ENCODE data around the gene CYP2S1.

DNA sequence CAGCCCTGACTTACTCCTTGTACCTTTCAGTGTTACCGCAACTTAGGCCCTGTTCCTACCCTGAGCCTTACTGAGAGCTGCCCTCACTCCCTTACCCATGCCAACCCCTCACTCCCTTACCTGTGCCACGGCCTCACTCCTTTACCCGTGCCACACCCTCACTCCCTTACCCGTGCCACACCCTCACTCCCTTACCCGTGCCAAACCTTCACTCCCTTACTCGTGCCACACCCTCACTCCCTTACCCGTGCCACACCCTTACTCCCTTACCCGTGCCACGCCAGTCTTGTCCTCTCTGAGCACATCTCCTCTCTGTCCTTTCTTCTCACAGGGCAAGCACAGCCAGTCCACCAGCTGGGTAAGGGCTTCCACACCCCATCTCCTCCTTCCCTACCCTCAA lies 46.3 kb downstream of the CYP2S1 start:
- TF ChIP-seq, protein P1, sequence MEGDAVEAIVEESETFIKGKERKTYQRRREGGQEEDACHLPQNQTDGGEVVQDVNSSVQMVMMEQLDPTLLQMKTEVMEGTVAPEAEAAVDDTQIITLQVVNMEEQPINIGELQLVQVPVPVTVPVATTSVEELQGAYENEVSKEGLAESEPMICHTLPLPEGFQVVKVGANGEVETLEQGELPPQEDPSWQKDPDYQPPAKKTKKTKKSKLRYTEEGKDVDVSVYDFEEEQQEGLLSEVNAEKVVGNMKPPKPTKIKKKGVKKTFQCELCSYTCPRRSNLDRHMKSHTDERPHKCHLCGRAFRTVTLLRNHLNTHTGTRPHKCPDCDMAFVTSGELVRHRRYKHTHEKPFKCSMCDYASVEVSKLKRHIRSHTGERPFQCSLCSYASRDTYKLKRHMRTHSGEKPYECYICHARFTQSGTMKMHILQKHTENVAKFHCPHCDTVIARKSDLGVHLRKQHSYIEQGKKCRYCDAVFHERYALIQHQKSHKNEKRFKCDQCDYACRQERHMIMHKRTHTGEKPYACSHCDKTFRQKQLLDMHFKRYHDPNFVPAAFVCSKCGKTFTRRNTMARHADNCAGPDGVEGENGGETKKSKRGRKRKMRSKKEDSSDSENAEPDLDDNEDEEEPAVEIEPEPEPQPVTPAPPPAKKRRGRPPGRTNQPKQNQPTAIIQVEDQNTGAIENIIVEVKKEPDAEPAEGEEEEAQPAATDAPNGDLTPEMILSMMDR (IDR thresholded peaks at IDR 0.05; ENCODE audit: insufficient read depth, low read length): no peak
- TF ChIP-seq, protein P2, sequence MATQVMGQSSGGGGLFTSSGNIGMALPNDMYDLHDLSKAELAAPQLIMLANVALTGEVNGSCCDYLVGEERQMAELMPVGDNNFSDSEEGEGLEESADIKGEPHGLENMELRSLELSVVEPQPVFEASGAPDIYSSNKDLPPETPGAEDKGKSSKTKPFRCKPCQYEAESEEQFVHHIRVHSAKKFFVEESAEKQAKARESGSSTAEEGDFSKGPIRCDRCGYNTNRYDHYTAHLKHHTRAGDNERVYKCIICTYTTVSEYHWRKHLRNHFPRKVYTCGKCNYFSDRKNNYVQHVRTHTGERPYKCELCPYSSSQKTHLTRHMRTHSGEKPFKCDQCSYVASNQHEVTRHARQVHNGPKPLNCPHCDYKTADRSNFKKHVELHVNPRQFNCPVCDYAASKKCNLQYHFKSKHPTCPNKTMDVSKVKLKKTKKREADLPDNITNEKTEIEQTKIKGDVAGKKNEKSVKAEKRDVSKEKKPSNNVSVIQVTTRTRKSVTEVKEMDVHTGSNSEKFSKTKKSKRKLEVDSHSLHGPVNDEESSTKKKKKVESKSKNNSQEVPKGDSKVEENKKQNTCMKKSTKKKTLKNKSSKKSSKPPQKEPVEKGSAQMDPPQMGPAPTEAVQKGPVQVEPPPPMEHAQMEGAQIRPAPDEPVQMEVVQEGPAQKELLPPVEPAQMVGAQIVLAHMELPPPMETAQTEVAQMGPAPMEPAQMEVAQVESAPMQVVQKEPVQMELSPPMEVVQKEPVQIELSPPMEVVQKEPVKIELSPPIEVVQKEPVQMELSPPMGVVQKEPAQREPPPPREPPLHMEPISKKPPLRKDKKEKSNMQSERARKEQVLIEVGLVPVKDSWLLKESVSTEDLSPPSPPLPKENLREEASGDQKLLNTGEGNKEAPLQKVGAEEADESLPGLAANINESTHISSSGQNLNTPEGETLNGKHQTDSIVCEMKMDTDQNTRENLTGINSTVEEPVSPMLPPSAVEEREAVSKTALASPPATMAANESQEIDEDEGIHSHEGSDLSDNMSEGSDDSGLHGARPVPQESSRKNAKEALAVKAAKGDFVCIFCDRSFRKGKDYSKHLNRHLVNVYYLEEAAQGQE (IDR thresholded peaks at IDR 0.05; ENCODE audit: insufficient replicate concordance, low read depth): no peak
